Activated T-cell treated with anti-CD3 and anti-CD28 coated beads for 1 hour (primary cell): ENCODE data around the gene PTPRN2.

Source experiments
- DNase-seq: peaks from one replicate; pipeline ENCODE4 v3.0.0-alpha.2; 2020; ENCODE audit warnings: low read depth

PTPRN2 gene

DNA sequence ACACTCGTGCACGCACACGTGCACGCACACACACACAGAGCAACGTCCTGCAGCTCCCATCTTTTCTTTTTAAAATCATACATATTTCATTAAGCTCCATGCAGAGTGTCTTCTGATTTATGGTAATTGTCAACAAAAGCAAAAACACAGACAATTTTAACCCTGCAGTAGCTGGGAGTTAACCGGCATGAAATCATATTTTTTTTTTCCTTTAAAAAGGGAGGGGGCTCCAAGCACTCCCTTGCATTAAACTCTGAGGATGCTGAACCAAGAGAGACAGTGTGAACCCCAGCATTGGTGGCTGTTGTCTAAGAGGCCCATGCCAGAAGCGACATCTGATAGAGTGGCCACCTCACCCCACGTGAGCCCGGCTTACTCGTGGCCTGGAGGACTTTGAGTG lies 708.2 kb downstream of the PTPRN2 start:
- no peak for DNase-seq

GRCh38 chr7:157877298-157878090 lies 710.1 kb downstream of the PTPRN2 start:
- DNase-seq, result no peak

GRCh38 chr7:157876469-157877285 lies 710.9 kb downstream of the PTPRN2 start:
- DNase-seq, result no peak

DNA sequence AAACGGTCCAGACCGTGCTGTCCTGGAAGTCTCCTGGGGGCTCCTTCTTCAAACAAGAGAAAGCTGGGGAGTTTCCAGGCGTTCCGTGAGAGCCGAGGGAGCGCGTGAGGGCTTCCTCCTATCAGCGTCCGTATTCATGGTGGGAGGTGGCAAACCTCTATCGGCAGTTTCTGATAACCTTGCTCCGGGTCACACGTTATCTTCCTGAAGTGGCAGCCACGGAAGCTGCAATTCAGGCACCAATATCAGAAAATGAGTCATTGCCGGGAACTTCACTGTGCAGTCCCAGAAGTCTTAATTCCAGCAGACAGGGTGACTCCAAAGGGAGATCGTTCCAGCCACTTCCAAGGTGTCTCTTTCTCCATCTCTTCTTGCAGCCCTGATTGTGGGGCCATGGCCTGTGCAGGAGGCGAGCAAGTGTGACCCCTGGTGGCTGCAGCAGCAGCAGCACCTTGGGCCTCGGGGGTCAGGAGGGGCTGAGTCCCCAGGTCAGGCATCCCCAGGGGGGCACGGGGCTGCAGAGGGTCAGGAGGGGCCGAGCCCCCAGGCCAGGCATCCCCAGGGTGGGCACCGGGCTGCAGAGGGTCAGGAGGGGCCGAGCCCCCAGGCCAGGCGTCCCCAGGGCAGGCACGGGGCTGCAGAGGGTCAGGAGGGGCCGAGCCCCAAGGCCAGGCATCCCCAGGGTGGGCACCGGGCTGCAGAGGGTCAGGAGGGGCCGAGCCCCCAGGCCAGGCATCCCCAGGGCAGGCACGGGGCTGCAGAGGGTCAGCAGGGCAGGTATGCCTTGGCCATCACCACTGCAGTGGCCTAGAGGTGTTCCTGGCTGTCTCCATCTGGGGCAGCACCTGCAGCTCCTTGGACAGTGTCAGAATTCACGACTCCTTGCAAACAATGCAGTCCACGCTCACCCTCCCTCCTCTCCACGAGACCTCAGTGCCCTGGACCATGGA lies 712.1 kb downstream of the PTPRN2 start:
- DNase-seq, result peak; percentile 47

GRCh38 chr7:157874870-157875229 lies 712.8 kb downstream of the PTPRN2 start:
- DNase-seq, result no peak

DNA sequence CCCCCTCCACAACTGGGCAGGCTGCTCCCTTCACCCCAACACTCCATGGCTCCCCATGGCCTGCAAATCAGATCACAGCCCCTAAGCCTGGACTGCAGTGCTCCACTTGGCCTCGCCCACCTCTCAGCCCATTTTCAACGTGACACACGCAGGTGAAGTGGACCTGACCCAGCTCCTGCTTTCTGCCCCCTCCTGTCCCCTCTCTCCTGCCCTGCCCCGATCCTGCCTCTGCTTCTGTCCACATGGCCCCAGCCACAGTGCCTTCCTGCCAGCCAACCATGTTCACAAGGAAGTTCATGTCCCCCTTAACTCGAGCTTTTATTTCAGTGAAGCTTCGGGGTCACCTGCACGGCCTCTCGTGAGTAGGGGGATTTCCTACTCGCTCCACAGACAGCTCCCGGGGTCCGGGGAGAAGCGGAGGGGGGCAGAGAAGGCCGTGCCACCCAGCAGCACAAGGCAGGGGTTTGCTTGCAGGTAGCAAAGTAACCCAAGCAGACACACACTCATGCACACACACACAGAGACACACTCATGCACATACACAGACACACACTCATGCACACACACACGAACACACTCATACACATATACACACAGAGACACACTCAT lies 713.3 kb downstream of the PTPRN2 start:
- DNase-seq, result no peak

- no peak for DNase-seq
These were observed 714.0 kb downstream of the PTPRN2 start for GRCh38 chr7:157873664-157874063.

DNA sequence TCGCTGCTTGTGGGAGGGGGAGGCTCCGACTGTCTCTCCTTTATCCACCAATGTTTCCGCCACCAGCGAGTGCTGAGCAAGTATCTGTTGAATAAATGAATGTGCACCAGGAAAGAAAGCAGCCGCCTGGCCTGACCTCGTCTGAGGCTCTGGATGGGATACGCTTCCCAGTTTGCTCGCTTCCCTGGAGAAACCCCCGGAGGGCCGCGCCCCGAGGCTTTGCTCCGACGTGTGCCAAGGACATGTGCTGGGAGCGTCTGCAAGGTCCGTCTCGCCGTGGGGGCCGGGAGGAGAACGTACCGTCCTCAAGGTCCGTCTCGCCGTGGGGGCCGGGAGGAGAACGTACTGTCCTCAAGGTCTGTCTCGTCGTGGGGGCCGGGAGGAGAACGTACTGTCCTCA lies 714.4 kb downstream of the PTPRN2 start:
- no peak for DNase-seq

DNA sequence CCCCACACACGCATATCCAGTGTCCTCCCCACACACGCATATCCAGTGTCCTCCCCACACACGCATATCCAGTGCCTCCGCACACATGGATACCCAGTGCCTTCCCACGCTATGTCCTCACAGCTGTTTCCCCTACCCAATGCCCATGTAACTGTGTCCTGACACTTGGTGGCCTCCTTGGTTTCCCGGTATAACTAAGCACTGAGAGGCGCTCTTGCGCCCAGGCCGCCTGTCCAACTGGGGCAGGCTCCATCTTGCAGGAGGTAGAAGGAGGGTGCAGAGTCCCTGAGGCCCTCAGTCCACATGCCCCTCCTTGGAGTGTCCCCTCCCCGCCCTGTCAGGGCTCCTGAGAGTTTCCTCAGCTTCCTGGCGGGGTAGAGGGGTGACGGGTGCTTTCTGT lies 715.2 kb downstream of the PTPRN2 start:
- DNase-seq, result no peak

DNA sequence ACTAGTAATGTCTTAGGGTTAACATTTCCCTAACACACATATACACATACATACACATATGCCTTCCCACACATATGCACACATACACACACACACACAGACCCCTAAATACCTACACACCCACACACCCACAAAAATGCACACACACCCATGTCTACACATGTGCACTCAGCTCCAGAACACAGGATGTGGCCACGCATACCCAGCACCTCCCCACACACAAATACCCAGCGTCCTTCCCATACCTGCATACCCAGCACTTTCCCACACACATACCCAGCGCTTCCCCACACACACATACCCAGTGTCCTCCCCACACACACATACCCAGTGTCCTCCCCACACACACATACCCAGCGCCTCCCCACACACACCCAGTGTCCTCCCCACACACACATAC lies 715.9 kb downstream of the PTPRN2 start:
- DNase-seq, result no peak

GRCh38 chr7:157870644-157871290 lies 716.9 kb downstream of the PTPRN2 start:
- DNase-seq, result no peak

DNA sequence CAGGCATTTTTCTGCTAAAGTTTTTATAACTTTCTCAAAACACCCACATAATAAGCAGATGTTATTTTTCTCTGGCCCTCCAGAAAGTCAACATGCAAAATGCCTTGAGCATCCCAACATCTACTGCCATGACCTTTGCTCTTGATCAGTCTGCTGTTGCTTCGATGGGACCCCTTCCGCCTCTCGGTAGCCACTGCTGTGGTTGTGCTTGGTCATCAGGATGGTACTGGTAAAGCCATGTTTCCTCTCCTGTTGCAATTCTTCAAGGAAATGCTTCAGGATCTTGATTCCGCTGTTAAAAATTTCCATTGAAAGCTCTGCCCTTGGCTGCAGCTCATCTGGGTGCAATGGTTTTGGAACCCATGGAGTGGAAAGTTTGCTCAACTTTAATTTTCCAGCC lies 717.8 kb downstream of the PTPRN2 start:
- DNase-seq, result no peak

DNA sequence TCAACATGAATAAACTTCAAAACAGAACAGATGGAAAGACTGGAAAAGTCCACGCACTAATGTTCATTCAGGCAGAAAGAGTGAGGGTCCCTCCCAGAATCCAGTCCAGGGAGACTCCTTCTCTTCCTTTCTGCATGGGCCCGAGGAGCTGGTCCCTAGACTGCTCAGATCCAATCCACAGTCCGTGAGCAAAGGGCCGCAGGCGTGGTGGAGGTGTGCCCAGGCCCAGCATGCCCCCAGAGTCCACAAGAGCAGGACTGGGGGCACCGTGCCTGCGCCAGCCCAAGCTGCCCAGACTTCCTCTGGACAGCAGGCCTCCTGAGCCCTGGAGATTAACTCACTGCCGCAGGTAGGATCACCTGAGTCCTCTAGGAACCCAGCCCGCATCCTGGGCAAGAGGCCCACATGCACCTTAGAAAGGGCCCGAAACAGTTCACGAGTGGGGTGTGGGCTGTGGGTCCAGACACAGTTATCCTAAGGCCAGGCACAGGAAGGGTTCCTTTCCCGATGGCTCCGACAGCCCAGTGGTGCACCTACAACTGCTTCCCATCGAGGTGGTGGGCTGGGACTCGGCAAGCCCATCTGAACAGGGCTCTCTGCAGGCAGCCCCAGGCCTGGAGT lies 719.8 kb downstream of the PTPRN2 start:
- DNase-seq, result no peak

- DNase-seq, result no peak
These were observed 721.2 kb downstream of the PTPRN2 start for GRCh38 chr7:157866336-157866924.

DNA sequence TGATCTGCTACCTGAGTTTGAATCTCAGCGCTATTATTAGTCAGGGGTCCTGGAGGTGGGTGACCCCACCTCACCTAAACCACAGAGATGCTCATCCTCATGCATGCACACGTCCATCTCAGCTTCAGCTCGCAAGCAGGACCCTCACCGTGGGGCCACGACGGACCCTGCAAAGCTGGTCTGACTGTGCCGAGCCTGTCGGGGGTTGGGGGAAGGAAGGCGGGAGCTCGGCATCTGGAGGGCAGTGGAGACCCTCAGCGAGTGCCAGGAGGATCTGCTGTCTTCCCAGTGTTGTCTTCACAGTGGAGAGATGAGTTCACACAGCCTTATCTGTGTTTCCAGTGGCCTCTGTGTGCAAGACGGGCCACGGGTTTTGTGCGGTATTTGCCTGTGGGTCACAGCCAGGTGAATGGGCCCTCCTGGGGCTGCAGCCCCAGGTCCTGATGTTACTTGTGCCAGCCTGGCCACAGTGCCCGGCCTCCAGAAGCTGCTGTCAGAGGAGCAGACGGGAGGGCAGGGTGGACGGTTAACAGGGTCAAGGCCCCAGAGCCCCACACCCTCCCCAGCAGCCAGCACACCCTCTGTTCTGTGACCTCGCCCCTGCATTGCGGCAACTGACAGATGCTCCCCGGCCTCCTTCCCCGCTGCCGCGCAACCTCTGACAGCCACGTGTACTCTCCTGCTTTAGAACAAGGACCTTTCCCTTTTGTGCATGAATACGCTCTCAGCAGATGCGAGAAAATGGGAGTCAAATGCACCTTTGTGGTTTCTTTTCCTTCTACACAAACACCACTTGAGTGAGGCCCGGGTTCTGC lies 722.1 kb downstream of the PTPRN2 start:
- no peak for DNase-seq

GRCh38 chr7:157864911-157865310 lies 722.7 kb downstream of the PTPRN2 start:
- no peak for DNase-seq

GRCh38 chr7:157863906-157864810 lies 723.5 kb downstream of the PTPRN2 start:
- no peak for DNase-seq

GRCh38 chr7:157863176-157863575 lies 724.4 kb downstream of the PTPRN2 start:
- no peak for DNase-seq

GRCh38 chr7:157862731-157863130 lies 724.9 kb downstream of the PTPRN2 start:
- no peak for DNase-seq
